Motor neuron (in vitro differentiated cells): ENCODE data around the gene SPDYE6. TPM values are rescaled to one million over a fixed set of nuclear protein-coding genes. Genes with fewer than 3 reads are reported as not detected.

ENCODE experiments used
- ATAC-seq, 8 experiments: fragments of 200-7000 bp; cut with Tn5 transposase; replicated peaks in 6 of 8; 2 replicates each; pipeline ENCODE4 v1.8.0; 2021; ENCODE audit warnings: mild to moderate bottlenecking in 8 of 8, moderate library complexity in 8 of 8
- H3K27ac ChIP-seq, 2 donors: fragments of 250-450 bp; sonication (Bioruptor Pico); 2 replicates each; pipeline ENCODE4 v1.9.0; 2021; ENCODE audit warnings: antibody characterized with exemption in 2 of 2, mild to moderate bottlenecking in 2 of 2, moderate library complexity in 1 of 2
- H3K4me1 ChIP-seq, 2 donors: fragments of 250-450 bp; sonication (Bioruptor Pico); replicated peaks in 1 of 2; 2 replicates each; pipeline ENCODE4 v1.6.1; 2021; ENCODE audit warnings: antibody characterized with exemption in 2 of 2, mild to moderate bottlenecking in 2 of 2, moderate library complexity in 1 of 2
- H3K4me3 ChIP-seq, 5 donors: fragments of 250-450 bp; sonication (Bioruptor Pico); 2 replicates each; pipeline ENCODE4 v1.9.0; 2021; ENCODE audit warnings: antibody characterized with exemption in 5 of 5, mild to moderate bottlenecking in 5 of 5, moderate library complexity in 4 of 5
- WGBS, 10 experiments: fragments of 450-650 bp; shearing (Covaris generic); methylation state at CpG; one replicate each; pipeline ENCODE4 v1.0.0; 2022; 5-methylcytosine and 5-hydroxymethylcytosine counted together
- in situ Hi-C, 9 experiments: fragments of 400-800 bp; cut with MboI; loops; one replicate each; pipeline ENCODE4 v1.15.0; 2021; ENCODE audit warnings: low sequenced_read_pairs in 9 of 9, low pct_unique_long_range_greater_than_20kb in 2 of 9; ENCODE audit not compliant: unreplicated experiment in 9 of 9
- total RNA-seq, 8 experiments: library from RNA; unstranded; fragments of 300-600 nt; gene quantifications; 2 replicates each; pipeline versions ENCODE4 v1.2.3 to v1.2.4, GENCODE V29; 2022

SPDYE6 gene
- total RNA-seq, 8 experiments from 2014 or later, result 0.11 to 10.0 (median 0.40) TPM

GRCh38 chr7:102321351-102322201, 34.7 kb downstream of the SPDYE6 start:
- 69 to 97% (median 71%) methylated on average over 2 to 5 of the region's 73 CpGs; no CpG with 5 or more reads in 5 of the 10 experiments for WGBS, 10 experiments
- Histone ChIP-seq H3K27ac (no peak overlapping the region), H3K4me3 (no peak overlapping the region), H3K4me1 (no peaks in the 10 kb centered on the region)
- in situ Hi-C loops, result no loop called here
- peak in 4 of 8 experiments; percentile 18 to 88 (median 85) for ATAC-seq

- ATAC-seq, result peak in 1 of 8 experiments; percentile 4
- no peak overlapping the region for H3K27ac ChIP-seq
- no peak overlapping the region for H3K4me3 ChIP-seq
- WGBS, 10 experiments, result 83 to 97% (median 97%) methylated on average over 10 to 19 of the region's 37 CpGs; no CpG with 5 or more reads in 7 of the 10 experiments
- H3K4me1 ChIP-seq, result no peaks in the 10 kb centered on the region
- in situ Hi-C loops, result no loop called here
Observed at GRCh38 chr7:102320601-102321350, 35.5 kb downstream of the SPDYE6 start.

- in situ Hi-C loops, result no loop called here
- no peak for ATAC-seq
- no peak overlapping the region for H3K4me3 ChIP-seq
- 98% methylated on average over 8 of the region's 14 CpGs; no CpG with 5 or more reads in 9 of the 10 experiments for WGBS, 10 experiments
- no peaks in the 10 kb centered on the region for H3K4me1 ChIP-seq
- no peak overlapping the region for H3K27ac ChIP-seq
Observed at GRCh38 chr7:102320181-102320580, 36.1 kb downstream of the SPDYE6 start.

- Histone ChIP-seq H3K4me3 (no peak overlapping the region), H3K4me1 (no peaks in the 10 kb centered on the region), H3K27ac (no peak overlapping the region)
- in situ Hi-C loops, result no loop called here
- WGBS, 10 experiments, result 80 to 88% methylated on average over 1 to 2 of the region's 3 CpGs; no CpG with 5 or more reads in 8 of the 10 experiments
- ATAC-seq, result peak in 2 of 8 experiments; percentile 15 to 31
Observed at GRCh38 chr7:102319671-102320070, 36.6 kb downstream of the SPDYE6 start.

GRCh38 chr7:102318482-102318971, 37.7 kb downstream of the SPDYE6 start:
- H3K4me3 ChIP-seq, result no peak overlapping the region
- H3K4me1 ChIP-seq, result no peaks in the 10 kb centered on the region
- in situ Hi-C loops, result no loop called here
- ATAC-seq, result peak in 1 of 8 experiments; percentile 19
- H3K27ac ChIP-seq, result no peak overlapping the region
- WGBS, 10 experiments, result 80 to 100% methylated on average over 1 to 2 of the region's 7 CpGs; no CpG with 5 or more reads in 8 of the 10 experiments

- ATAC-seq, result peak in 1 of 8 experiments; percentile 29
- in situ Hi-C loops, result no loop called here
- no peak overlapping the region for H3K27ac ChIP-seq
- no peaks in the 10 kb centered on the region for H3K4me1 ChIP-seq
- H3K4me3 ChIP-seq, result no peak overlapping the region
- WGBS, 10 experiments, result 38 to 100% (median 60%) methylated on average over 1 to 11 of the region's 24 CpGs; no CpG with 5 or more reads in 6 of the 10 experiments
Observed at GRCh38 chr7:102317231-102318059, 38.8 kb downstream of the SPDYE6 start.

- H3K4me1 ChIP-seq, result no peaks in the 10 kb centered on the region
- ATAC-seq, result no peak
- in situ Hi-C loops, result no loop called here
- 57 to 100% (median 90%) methylated on average over 1 to 8 of the region's 22 CpGs; no CpG with 5 or more reads in 3 of the 10 experiments for WGBS, 10 experiments
- H3K4me3 ChIP-seq, result no peak overlapping the region
- no peak overlapping the region for H3K27ac ChIP-seq
Observed at GRCh38 chr7:102313997-102314780, 42.1 kb downstream of the SPDYE6 start.

GRCh38 chr7:102312317-102312716, 43.9 kb downstream of the SPDYE6 start:
- H3K4me3 ChIP-seq, result no peak overlapping the region
- 67 to 100% (median 87%) methylated on average over 1 to 2 of the region's 2 CpGs; no CpG with 5 or more reads in 1 of the 10 experiments for WGBS, 10 experiments
- in situ Hi-C loops, result no loop called here
- no peak for ATAC-seq
- H3K27ac ChIP-seq, result no peak overlapping the region
- H3K4me1 ChIP-seq, result peaks cover 1 to 3% of the 10 kb centered on the region in 2 donors

GRCh38 chr7:102310414-102310815, 45.8 kb downstream of the SPDYE6 start:
- in situ Hi-C loops, result no loop called here
- no peak for ATAC-seq
- peaks cover 7 to 12% of the 10 kb centered on the region in 2 donors for H3K4me1 ChIP-seq
- no peak overlapping the region for H3K4me3 ChIP-seq
- H3K27ac ChIP-seq, result no peak overlapping the region
- 40 to 100% (median 85%) methylated on average over 1 to 6 of the region's 9 CpGs; no CpG with 5 or more reads in 3 of the 10 experiments for WGBS, 10 experiments

GRCh38 chr7:102306916-102307677, 49.1 kb downstream of the SPDYE6 start:
- 7 to 62% (median 40%) methylated on average over 2 to 4 of the region's 17 CpGs; no CpG with 5 or more reads in 6 of the 10 experiments for WGBS, 10 experiments
- Histone ChIP-seq H3K27ac (no peak overlapping the region), H3K4me3 (no peak overlapping the region), H3K4me1 (peaks cover 9 to 23% of the 10 kb centered on the region in 2 donors)
- ATAC-seq, result peak; percentile 88 to 95 (median 92)
- in situ Hi-C loops, result no loop called here
